Effector CD8-positive, alpha-beta T cell (primary cell): ENCODE results near the gene ARHGAP26.

Experiments
- DNase-seq: peaks from one replicate; lab custom pipeline; 2025; lab: John Stamatoyannopoulos, UW

The ARHGAP26 gene

GRCh38 chr5:143243103-143243502 is 472.9 kb downstream of the ARHGAP26 start:
- no peak for DNase-seq

GRCh38 chr5:143244000-143244736 is 474.0 kb downstream of the ARHGAP26 start:
- no peak for DNase-seq

GRCh38 chr5:143244990-143245389 is 474.8 kb downstream of the ARHGAP26 start:
- no peak for DNase-seq

GRCh38 chr5:143245929-143246561 is 475.9 kb downstream of the ARHGAP26 start:
- no peak for DNase-seq

- DNase-seq, result no peak
These were observed 477.1 kb downstream of the ARHGAP26 start for GRCh38 chr5:143247134-143247815.

GRCh38 chr5:143248391-143248790 is 478.2 kb downstream of the ARHGAP26 start:
- DNase-seq, result no peak

GRCh38 chr5:143248822-143249579 is 478.8 kb downstream of the ARHGAP26 start:
- DNase-seq, result no peak

- DNase-seq, result no peak
These were observed 479.7 kb downstream of the ARHGAP26 start for GRCh38 chr5:143249851-143250250.

- DNase-seq, result no peak
These were observed 481.0 kb downstream of the ARHGAP26 start for GRCh38 chr5:143251190-143251589.

- no peak for DNase-seq
These were observed 481.8 kb downstream of the ARHGAP26 start for GRCh38 chr5:143251946-143252345.

- DNase-seq, result no peak
These were observed 484.6 kb downstream of the ARHGAP26 start for GRCh38 chr5:143254819-143255218.

GRCh38 chr5:143258559-143259253 is 488.5 kb downstream of the ARHGAP26 start:
- no peak for DNase-seq

- no peak for DNase-seq
These were observed 489.1 kb downstream of the ARHGAP26 start for GRCh38 chr5:143259254-143259605.

- no peak for DNase-seq
These were observed 491.7 kb downstream of the ARHGAP26 start for GRCh38 chr5:143261748-143262392.

- DNase-seq, result no peak
These were observed 492.4 kb downstream of the ARHGAP26 start for GRCh38 chr5:143262393-143263174.

GRCh38 chr5:143263272-143263810 is 493.2 kb downstream of the ARHGAP26 start:
- no peak for DNase-seq

GRCh38 chr5:143265995-143266394 is 495.8 kb downstream of the ARHGAP26 start:
- DNase-seq, result no peak

- DNase-seq, result no peak
These were observed 497.0 kb downstream of the ARHGAP26 start for GRCh38 chr5:143267186-143267585.

- DNase-seq, result no peak
These were observed 498.2 kb downstream of the ARHGAP26 start for GRCh38 chr5:143268388-143268787.

- no peak for DNase-seq
These were observed 501.3 kb downstream of the ARHGAP26 start for GRCh38 chr5:143271431-143271830.
